Measurements from ENCODE around the gene LMBR1.
"Not testable (repeated sequence)": the region's sequence is repeated elsewhere in the genome, so short reads cannot be mapped to it uniquely, and the experiment has no call there.

LMBR1 gene

DNA sequence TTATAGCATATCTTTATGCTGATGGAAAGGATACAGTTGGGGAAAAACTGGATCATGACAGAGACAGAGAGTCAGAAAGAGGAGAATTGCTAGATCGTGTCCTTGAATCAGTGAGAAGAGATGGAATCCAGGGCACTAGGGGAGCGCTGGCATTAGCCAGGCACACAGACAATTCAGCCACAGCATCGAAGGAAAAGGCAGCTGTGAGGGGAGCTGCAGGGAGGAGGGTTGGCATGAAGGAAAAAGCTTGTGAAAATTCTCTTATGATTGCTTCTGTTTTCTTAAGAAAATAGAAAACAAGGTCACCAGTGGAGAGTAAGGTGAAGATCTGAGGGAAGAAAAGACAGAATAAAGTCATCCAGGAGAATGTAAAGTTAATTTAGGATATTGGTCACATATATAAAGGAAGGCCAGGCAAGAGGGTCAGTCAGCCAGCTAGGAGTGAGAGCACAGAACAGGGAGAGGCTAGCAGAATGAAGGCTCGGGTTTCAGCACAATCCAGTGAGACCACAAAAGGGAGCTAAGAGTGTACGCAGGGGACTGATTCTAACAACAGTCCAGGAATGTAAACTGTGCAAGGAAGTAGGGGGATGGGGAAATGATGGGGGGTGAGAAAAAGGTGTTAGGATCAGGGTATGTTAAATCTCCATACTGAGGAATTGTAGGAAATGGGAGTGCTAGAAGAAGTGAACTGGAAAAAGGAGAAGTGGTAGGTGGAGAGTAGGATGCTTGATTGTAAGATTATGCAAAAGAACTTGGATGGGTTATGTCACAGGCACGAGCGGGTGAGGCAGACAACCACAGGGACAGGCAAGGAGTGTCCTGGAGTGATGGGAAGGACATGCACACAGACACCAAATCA, 140.4 kb downstream of the LMBR1 start:
- DNase-seq: no peak

- peak; percentile 82 for DNase-seq
These were observed 141.7 kb downstream of the LMBR1 start for GRCh38 chr7:156751319-156751718.

DNA sequence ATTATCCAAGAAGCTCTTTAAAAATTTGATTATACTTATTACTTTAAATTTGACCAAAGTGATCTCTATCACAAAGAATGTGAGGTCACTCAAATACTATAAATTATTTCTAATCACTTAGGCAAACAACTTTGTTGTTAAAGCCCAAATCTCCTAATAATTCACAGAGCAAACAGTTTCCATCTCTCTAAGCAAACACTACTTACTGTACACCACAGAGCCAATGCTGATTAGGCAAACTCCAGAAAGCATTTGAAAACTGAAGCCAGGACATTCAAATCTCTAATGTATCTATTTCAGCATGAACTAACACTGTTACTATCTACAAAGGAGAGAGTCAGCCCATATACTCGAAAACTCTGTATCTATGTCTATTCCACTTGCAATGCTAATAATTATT, 145.3 kb downstream of the LMBR1 start:
- no peak for DNase-seq

DNA sequence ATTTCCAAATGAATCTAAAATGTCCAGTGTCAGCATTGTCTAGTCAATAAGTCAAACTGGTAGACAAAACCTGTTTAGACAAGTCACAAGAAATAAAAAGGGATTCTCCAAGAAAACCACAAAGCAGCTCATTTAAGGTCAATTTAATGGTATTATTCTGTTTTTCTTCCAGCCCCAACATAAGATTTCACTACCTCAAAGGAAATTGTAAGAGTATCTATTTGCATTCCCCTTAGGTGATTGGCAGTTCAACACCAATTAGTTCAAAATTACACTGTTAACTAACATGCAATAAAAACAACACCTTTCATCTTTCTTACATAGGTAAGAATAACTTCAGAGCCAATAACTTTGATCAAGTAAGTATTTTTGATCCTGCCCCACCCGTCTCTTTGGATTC, 146.1 kb downstream of the LMBR1 start:
- no peak for DNase-seq

GRCh38 chr7:156739596-156739995, 153.4 kb downstream of the LMBR1 start:
- no peak for DNase-seq

- no peak for DNase-seq
These were observed 157.1 kb downstream of the LMBR1 start for GRCh38 chr7:156735851-156736250.

DNA sequence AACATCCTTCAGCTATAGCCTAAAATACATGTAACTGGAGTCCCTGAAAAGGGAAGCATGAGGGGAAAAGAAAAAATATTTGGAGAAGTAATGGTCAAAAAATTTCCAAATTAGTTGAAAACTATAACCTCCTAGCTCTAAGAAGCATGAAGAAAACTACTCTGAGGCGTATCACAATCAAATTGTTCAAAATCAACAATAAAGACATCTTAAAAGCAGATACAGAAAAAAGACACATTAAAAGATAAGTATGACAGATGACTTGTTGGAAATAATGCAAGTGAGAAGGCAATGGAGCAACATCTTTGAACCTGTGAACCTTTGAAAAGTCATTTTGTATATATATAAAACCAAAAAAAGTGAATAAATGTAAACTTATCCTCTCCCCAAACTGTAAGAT, 159.3 kb downstream of the LMBR1 start:
- DNase-seq: no peak

DNA sequence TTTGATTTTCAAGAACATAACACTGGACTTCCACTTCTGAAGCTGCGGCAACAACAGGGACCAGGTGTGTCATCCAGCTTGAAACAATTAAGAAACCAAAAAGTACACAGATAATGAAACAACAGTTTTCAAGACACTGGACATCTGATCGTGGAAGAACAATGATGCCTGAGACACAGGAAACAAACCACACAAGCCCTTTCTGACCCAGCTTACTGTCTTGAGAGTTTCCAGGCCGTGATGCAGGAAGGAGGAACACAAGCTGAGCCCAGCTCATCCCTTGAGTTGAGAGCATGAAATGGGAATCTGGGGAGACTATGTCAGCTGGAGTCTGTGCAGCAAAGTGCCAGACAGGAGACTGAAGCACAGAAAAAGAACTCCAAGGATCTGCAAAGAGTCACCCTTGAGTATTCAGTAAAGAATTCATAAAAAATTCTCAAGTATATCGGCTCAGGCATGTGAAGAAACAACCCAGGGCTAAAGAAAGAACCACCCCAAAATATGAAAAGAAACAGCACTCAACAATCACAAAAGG, 160.8 kb downstream of the LMBR1 start:
- DNase-seq: no peak

- no peak for DNase-seq
These were observed 161.3 kb downstream of the LMBR1 start for GRCh38 chr7:156731651-156732050.

DNA sequence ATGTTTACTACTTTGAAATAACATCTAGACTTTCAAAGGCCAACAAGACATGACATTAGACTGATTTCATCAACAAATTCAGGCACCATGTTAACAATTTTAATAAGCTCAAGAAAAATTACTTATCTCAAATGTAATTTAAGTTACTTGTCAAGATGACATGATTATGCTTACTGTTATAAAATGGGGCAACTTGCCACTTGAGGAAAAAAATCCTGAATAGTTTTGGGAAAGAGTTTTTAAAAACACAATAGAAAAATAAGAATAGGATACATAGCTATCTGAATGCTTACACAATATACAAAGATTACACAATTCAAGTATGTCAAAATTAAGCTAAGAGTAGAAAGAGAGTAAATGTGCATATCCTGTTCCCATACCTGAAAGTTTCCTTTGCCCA, 167.0 kb downstream of the LMBR1 start:
- DNase-seq: no peak

DNA sequence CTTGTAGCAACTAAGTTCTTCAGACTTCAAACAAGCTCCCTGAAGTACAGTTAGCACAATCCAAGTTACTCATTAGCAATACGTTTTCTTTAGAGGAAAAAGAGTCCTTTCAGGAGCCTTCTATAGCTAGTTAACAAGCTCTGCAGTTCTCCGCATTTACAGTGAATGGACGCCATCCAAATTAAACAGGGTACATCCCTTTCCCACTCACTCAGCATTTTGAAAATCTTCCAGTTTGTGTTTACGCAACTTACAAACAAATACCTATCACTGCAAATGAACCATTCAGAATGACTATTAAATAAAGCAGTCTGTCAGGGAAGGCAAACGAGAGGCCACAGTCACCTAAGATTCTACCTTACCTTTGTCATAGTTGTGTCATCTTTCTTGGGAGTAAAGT, 167.9 kb downstream of the LMBR1 start:
- DNase-seq: no peak

DNA sequence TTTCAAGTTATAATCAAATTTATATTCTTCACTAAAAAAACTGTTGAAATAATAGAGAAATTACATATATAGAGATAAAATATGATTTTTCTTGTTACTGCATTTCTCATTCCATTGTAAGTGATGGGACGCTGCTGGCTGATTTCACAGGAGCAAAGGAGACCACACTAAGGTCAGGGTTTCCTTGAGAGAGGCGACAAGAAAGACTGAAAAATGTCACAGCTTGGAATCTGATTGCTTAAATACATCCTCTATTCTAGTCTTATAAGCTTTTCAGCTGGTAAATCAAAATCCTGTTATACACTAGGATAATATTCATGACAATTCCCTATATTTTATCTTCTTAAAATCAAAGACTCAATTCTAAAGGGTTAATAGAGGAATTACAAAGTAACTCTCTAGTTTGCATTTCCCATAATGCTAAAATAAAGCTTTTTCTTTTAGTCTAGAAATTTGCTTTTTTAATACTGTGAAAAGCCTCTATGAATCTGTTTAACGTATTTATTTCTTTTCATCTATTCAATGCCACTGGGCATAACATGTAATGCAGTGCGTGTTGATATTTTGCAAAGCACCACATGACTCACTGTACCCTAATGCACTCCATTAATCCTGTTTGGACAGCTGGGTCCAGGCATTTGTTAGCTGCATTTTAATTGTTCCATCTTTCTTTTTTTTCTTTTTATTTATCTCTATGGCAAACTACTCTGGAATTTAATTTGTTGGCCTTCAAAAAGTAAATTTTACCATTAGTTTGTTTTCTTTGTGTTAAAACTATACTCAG, 170.7 kb downstream of the LMBR1 start:
- no peak for DNase-seq

GRCh38 chr7:156703773-156704482, 189.1 kb downstream of the LMBR1 start:
- DNase-seq: no peak

- no peak for DNase-seq
These were observed 189.8 kb downstream of the LMBR1 start for GRCh38 chr7:156703209-156703608.

DNA sequence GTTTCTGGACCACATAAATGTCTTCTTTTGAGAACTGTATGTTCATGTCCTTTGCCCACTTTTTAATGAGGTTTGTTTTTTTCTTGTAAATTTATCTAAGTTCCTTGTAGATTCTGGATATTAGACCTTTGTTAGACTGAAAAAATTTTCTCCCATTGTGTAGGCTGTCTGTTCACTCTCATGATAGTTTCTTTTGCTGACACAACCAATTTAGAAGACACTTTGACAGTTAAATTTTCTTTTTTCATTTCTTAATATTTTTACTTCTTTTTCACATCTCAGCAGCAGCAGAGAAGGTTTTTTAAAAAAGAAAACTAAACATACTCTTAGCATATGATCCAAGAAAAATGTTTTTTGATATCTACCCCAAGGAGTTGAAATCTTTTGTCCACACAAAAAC, 190.6 kb downstream of the LMBR1 start:
- no peak for DNase-seq

DNA sequence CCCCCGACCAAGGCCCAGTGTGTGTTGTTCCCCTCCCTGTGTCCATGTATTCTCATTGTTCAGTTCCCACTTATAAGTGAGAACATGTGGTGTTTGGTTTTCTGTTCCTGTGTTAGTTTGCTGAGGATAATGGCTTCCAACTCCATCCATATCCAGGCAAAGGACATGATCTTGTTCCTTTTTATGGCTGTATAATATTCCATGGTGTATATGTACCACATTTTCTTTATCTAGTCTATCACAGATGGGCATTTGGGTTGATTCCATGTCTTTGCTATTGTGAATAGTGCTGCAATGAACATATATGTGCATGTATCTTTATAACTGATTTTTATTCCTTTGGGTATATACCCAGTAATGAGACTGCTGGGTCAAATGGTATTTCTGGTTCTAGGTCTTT, 191.2 kb downstream of the LMBR1 start:
- DNase-seq: not testable (repeated sequence)

DNA sequence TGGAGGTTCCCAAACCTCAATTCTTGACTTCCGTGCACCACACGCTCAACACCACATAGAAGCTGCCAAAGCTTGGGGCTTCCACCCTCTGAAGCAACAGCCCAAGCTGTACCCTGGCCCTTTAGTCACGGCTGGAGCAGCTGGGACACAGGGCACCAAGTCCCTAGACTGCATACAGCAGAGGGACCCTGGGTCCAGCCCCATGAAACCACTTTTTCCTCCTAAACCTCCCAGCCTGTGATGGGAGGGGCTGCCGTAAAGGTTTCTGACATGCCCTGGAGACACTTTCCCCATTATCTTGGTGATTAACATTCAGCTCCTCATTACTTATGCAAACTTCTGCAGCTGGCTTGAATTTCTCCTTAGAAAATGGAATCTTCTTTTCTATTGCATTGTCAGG, 194.5 kb downstream of the LMBR1 start:
- not testable (repeated sequence) for DNase-seq

DNA sequence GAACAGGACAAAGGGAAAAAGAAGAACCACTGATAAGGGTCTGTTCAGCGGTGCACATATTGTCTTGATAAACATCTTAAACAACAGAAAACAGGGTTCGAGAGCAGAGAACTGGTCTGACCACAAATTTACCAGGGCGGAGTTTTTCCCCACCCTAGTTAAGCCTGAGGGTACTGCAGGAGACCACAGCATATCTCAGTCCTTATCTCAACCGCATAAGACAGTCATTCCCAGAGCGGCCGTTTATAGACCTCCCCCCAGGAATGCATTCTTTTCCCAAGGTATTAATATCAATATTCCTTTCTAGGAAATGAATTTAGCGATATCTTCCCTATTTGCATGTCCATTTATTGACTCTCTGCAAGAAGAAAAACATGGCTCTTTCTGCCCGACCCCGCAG, 195.7 kb downstream of the LMBR1 start:
- not testable (repeated sequence) for DNase-seq

DNA sequence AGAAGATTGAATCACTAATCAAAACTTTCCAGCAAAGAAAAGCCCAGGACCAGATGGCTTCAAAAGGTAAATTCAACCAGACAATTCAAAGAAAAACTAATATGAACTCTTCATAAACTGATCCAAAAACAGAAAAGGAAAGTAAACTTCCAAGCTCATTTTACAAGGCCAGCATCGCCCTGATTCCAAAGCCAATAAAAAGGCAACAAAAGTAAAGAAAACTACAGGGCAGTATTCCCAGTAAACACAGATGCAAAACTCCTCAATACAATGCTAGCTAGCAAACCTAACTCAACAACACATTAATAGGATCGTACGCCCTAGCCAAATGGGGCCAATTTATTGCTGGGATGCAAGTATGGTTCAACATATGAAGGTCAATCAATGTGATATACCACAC, 199.4 kb downstream of the LMBR1 start:
- DNase-seq: no peak

GRCh38 chr7:156692849-156693248, 200.1 kb downstream of the LMBR1 start:
- DNase-seq: no peak

DNA sequence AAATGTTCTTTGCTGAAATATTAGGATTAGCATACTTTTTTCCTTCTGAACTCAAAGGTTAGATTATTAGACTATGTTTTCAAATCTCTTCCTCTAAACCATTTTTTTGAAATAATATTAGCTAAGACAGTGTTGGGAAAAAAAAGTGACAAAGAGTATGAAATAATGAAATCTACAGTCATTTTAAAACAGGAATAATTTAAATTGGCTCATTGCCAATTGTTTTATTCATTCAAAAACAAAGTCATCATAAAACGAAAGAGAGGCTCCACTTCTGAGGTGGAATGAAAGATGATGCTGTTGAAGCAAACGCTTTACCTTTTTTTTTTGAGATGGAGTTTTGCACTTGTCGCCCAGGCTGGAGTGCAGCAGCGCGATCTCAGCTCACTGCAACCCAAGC, 201.2 kb downstream of the LMBR1 start:
- DNase-seq: no peak

DNA sequence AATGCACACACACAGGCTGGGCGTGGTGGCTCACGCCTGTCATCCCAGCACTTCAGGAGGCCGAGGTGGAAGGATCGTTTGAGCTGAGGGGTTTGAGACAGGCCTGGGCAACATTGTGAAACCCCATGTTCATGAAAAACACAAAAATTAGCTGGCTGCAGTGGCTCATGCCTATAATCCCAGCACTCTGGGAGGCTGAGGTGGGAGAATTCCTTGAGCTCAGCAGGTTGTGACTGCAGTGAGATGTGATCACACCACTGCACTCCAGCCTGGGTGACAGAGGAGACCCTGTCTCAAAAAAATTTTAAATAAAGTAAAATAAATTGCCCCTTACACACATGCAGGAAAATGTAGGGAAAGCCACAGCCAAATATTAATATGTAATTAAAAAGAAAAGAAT, 208.3 kb downstream of the LMBR1 start:
- DNase-seq: no peak

GRCh38 chr7:156684251-156684650, 208.7 kb downstream of the LMBR1 start:
- DNase-seq: no peak
